Raji (cell line): Measurements from ENCODE around the gene CBL.

ENCODE experiments used
- POLR2A ChIP-seq: IDR thresholded peaks from 2 replicates; pipeline ENCODE4 v1.6.1; 2011; ENCODE audit warnings: low read depth, low read length, control low read depth; ENCODE audit not compliant: insufficient read depth

CBL gene

GRCh38 chr11:119237515-119237914 is 31.4 kb downstream of the CBL start:
- TF ChIP-seq POLR2A: no peak

- TF ChIP-seq POLR2A: no peak
Measured at GRCh38 chr11:119248750-119249670, 42.9 kb downstream of the CBL start.

GRCh38 chr11:119249671-119250010 is 43.5 kb downstream of the CBL start:
- no peak for TF ChIP-seq POLR2A

GRCh38 chr11:119251114-119251513 is 45.0 kb downstream of the CBL start:
- no peak for TF ChIP-seq POLR2A

GRCh38 chr11:119254239-119254638 is 48.1 kb downstream of the CBL start:
- no peak for TF ChIP-seq POLR2A

GRCh38 chr11:119258180-119258579 is 52.0 kb downstream of the CBL start:
- no peak for TF ChIP-seq POLR2A

- TF ChIP-seq POLR2A: no peak
Measured at GRCh38 chr11:119258983-119259382, 52.8 kb downstream of the CBL start.

GRCh38 chr11:119262668-119263351 is 56.7 kb downstream of the CBL start:
- TF ChIP-seq POLR2A: no peak

GRCh38 chr11:119263352-119263940 is 57.3 kb downstream of the CBL start:
- no peak for TF ChIP-seq POLR2A

GRCh38 chr11:119266063-119266462 is 59.9 kb downstream of the CBL start:
- TF ChIP-seq POLR2A: no peak

- no peak for TF ChIP-seq POLR2A
Measured at GRCh38 chr11:119266517-119267255, 60.5 kb downstream of the CBL start.

GRCh38 chr11:119267645-119268044 is 61.5 kb downstream of the CBL start:
- no peak for TF ChIP-seq POLR2A

GRCh38 chr11:119273721-119274120 is 67.6 kb downstream of the CBL start:
- TF ChIP-seq POLR2A: no peak

- TF ChIP-seq POLR2A: no peak
Measured at GRCh38 chr11:119277660-119278059, 71.5 kb downstream of the CBL start.

GRCh38 chr11:119282495-119282894 is 76.4 kb downstream of the CBL start:
- TF ChIP-seq POLR2A: no peak
